Astrocyte (in vitro differentiated cells and primary cell): Measurements from ENCODE around the gene SMIM5. TPM values are rescaled to one million over a fixed set of nuclear protein-coding genes. Genes with fewer than 3 reads are reported as not detected.

Experiments
- DNase-seq: peaks from one replicate; pipeline ENCODE4 v3.0.0-alpha.2; 2010; ENCODE audit warnings: low read depth
- FAIRE-seq: peaks from 2 replicates; lab custom pipeline; 2011; peaks lifted over from hg19 to GRCh38; lab: Jason Lieb, UNC
- H2AFZ ChIP-seq: 2 replicates; pipeline ENCODE4 v1.6.0; 2012; ENCODE audit warnings: low read depth, low read length, inconsistent platforms
- H3K27ac ChIP-seq: 2 replicates; pipeline ENCODE4 v1.5.1; 2011; ENCODE audit warnings: low read depth, low read length, inconsistent platforms
- H3K27me3 ChIP-seq: 2 replicates; pipeline ENCODE4 v1.6.0; 2011; ENCODE audit warnings: low read length, inconsistent platforms; ENCODE audit not compliant: insufficient read depth
- H3K36me3 ChIP-seq: 2 replicates; pipeline ENCODE4 v1.5.1; 2011; ENCODE audit warnings: low read length, inconsistent platforms; ENCODE audit not compliant: insufficient read depth
- H3K4me1 ChIP-seq: 2 replicates; pipeline ENCODE4 v1.5.1; 2011; ENCODE audit warnings: low read length, inconsistent platforms; ENCODE audit not compliant: insufficient read depth
- H3K4me2 ChIP-seq: 2 replicates; pipeline ENCODE4 v1.6.0; 2012; ENCODE audit warnings: low read length, inconsistent platforms
- H3K4me3 ChIP-seq: 2 replicates; pipeline ENCODE4 v1.5.1; 2011; ENCODE audit warnings: low read depth, mild to moderate bottlenecking, low read length, inconsistent platforms; ENCODE audit not compliant: insufficient read depth
- H3K79me2 ChIP-seq: 2 replicates; pipeline ENCODE4 v1.6.0; 2012; ENCODE audit warnings: mild to moderate bottlenecking, low read length, inconsistent platforms; ENCODE audit not compliant: insufficient read depth
- H3K9ac ChIP-seq: 2 replicates; pipeline ENCODE4 v1.6.0; 2012; ENCODE audit warnings: mild to moderate bottlenecking, low read length, inconsistent platforms
- H3K9me3 ChIP-seq: 2 replicates; pipeline ENCODE4 v1.5.1; 2012; ENCODE audit warnings: low read depth, mild to moderate bottlenecking, low read length, inconsistent platforms; ENCODE audit not compliant: insufficient read depth
- H4K20me1 ChIP-seq: 2 replicates; pipeline ENCODE4 v1.6.0; 2012; ENCODE audit warnings: low read length, inconsistent platforms; ENCODE audit not compliant: insufficient read depth
- H3K27ac Mint-ChIP-seq: one replicate; pipeline ENCODE4 v1.8.0; 2021; ENCODE audit warnings: mild to moderate bottlenecking, mixed read lengths; ENCODE audit not compliant: unreplicated experiment
- H3K27me3 Mint-ChIP-seq: one replicate; pipeline ENCODE4 v1.8.0; 2021; ENCODE audit warnings: low read depth, mixed read lengths; ENCODE audit not compliant: unreplicated experiment
- H3K36me3 Mint-ChIP-seq: one replicate; pipeline ENCODE4 v1.8.0; 2021; ENCODE audit warnings: low read depth, mixed read lengths; ENCODE audit not compliant: unreplicated experiment
- H3K4me1 Mint-ChIP-seq: one replicate; pipeline ENCODE4 v1.8.0; 2021; ENCODE audit warnings: low read depth, mixed read lengths; ENCODE audit not compliant: unreplicated experiment
- H3K4me3 Mint-ChIP-seq: one replicate; pipeline ENCODE4 v1.8.0; 2021; ENCODE audit warnings: mild to moderate bottlenecking, moderate library complexity, mixed read lengths; ENCODE audit not compliant: unreplicated experiment
- H3K9me3 Mint-ChIP-seq: one replicate; pipeline ENCODE4 v1.8.0; 2021; ENCODE audit warnings: mild to moderate bottlenecking, mixed read lengths; ENCODE audit not compliant: unreplicated experiment
- EZH2 ChIP-seq: IDR thresholded peaks from 2 replicates; pipeline ENCODE4 v1.6.1; 2012; ENCODE audit warnings: mild to moderate bottlenecking, low read length, inconsistent platforms; ENCODE audit not compliant: insufficient read depth
- total RNA-seq: library from RNA; stranded (reverse); gene quantifications from 2 replicates; pipeline ENCODE4 v1.2.1, GENCODE V29; 2021
- TF ChIP-seq, protein P1 (sequence below): IDR thresholded peaks from 2 replicates; pipeline ENCODE4 v1.5.1; 2011; ENCODE audit warnings: low read depth, mild to moderate bottlenecking, inconsistent platforms, low read length, moderate library complexity; ENCODE audit not compliant: insufficient read depth

SMIM5 gene
- total RNA-seq, 1 donor from 2014 or later, result 0.07 TPM

DNA sequence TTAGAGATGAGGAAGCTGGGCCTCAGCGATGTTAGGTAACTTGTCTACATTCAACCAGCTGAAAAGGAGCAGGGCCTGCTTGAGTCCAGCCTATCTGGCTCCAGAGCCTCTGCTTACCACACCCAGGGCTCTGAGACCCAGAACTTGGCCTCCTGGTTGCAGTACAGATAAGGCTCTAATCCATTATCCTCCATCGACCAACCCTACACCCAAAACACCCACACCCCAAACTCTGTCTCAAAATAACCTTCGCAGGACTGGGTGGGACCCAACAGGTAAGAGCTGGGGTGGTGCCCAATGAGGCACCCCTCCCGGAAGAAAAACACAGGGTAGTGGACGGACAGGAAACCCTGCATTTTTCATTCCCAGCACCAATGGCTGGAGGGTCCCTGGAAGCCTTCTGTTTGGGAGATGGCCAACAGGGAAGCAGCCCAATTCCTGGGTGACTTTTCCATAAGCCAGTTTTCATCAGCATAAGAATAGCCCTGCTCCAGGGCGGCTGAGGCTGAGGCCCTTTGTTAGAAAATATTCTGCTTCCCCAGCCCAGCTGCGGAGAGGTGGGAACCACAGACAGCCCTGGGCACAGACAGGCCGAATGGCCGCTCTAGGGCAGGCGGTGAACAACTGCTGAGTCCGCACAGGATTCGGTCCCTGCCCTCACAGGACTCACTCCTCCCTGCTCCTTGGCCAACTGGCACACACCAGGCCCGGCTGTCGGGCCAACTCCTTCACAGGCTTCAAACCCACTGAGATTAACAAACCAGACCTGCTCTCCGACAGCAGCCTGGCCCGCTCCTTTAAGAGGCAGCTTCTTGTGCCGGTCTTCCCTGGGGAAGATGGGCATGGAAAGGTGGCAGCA is 9.8 kb downstream of the SMIM5 start:
- no peak overlapping the region for H2AFZ ChIP-seq
- H3K27ac ChIP-seq, result no peak overlapping the region
- no peaks in the 10 kb centered on the region for H3K27me3 ChIP-seq
- Mint-ChIP-seq H3K27me3 (no peaks in the 10 kb centered on the region), H3K4me3 (no peak overlapping the region), H3K36me3 (peaks cover 14% of the 10 kb centered on the region), H3K9me3 (no peaks in the 10 kb centered on the region), H3K4me1 (peaks cover 12% of the 10 kb centered on the region), H3K27ac (no peak overlapping the region)
- TF ChIP-seq, protein P1, sequence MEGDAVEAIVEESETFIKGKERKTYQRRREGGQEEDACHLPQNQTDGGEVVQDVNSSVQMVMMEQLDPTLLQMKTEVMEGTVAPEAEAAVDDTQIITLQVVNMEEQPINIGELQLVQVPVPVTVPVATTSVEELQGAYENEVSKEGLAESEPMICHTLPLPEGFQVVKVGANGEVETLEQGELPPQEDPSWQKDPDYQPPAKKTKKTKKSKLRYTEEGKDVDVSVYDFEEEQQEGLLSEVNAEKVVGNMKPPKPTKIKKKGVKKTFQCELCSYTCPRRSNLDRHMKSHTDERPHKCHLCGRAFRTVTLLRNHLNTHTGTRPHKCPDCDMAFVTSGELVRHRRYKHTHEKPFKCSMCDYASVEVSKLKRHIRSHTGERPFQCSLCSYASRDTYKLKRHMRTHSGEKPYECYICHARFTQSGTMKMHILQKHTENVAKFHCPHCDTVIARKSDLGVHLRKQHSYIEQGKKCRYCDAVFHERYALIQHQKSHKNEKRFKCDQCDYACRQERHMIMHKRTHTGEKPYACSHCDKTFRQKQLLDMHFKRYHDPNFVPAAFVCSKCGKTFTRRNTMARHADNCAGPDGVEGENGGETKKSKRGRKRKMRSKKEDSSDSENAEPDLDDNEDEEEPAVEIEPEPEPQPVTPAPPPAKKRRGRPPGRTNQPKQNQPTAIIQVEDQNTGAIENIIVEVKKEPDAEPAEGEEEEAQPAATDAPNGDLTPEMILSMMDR, result no peak
- no peak for TF ChIP-seq EZH2
- no peak for FAIRE-seq
- no peak overlapping the region for H3K9ac ChIP-seq
- H3K9me3 ChIP-seq, result no peaks in the 10 kb centered on the region
- peaks cover 3% of the 10 kb centered on the region for H4K20me1 ChIP-seq
- H3K4me1 ChIP-seq, result peaks cover 8% of the 10 kb centered on the region
- H3K79me2 ChIP-seq, result no peaks in the 10 kb centered on the region
- no peak for DNase-seq
- no peaks in the 10 kb centered on the region for H3K36me3 ChIP-seq
- no peak overlapping the region for H3K4me2 ChIP-seq
- H3K4me3 ChIP-seq, result no peak overlapping the region

GRCh38 chr17:75643643-75644017 is 10.4 kb downstream of the SMIM5 start:
- H3K27ac ChIP-seq, result no peak overlapping the region
- H4K20me1 ChIP-seq, result peaks cover 3% of the 10 kb centered on the region
- no peaks in the 10 kb centered on the region for H3K9me3 ChIP-seq
- H3K27ac Mint-ChIP-seq, result no peak overlapping the region
- no peak overlapping the region for H3K4me3 Mint-ChIP-seq
- DNase-seq (no peak), FAIRE-seq (no peak)
- no peaks in the 10 kb centered on the region for H3K9me3 Mint-ChIP-seq
- H3K4me2 ChIP-seq, result no peak overlapping the region
- peaks cover 8% of the 10 kb centered on the region for H3K4me1 ChIP-seq
- H3K4me1 Mint-ChIP-seq, result peaks cover 12% of the 10 kb centered on the region
- H3K9ac ChIP-seq, result no peak overlapping the region
- no peak overlapping the region for H3K4me3 ChIP-seq
- H3K36me3 ChIP-seq, result no peaks in the 10 kb centered on the region
- no peak overlapping the region for H2AFZ ChIP-seq
- H3K27me3 ChIP-seq, result no peaks in the 10 kb centered on the region
- H3K36me3 Mint-ChIP-seq, result peaks cover 13% of the 10 kb centered on the region
- TF ChIP-seq, protein P1, result no peak
- TF ChIP-seq EZH2, result no peak
- H3K27me3 Mint-ChIP-seq, result no peaks in the 10 kb centered on the region
- H3K79me2 ChIP-seq, result no peaks in the 10 kb centered on the region

DNA sequence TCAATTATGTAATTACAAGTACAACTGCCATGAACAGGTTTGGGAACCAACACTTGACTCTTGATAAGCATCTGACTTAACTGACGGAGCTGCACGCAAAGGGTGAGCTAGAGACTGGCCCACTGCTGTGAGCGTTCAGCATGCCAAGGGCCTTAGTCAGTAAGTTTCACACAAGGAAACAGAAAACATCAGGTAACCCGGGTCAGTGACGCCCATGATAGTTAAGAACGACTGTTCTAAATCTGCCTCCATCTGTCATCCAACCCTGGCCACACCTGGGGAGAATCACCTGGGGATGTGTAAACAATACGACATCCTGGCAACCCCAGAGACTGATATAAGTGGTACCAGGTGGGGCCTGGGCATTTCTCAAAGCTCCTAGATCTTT is 12.3 kb downstream of the SMIM5 start:
- Histone ChIP-seq H3K79me2 (no peaks in the 10 kb centered on the region), H4K20me1 (peaks cover 3% of the 10 kb centered on the region), H3K9me3 (no peaks in the 10 kb centered on the region), H3K9ac (no peak overlapping the region), H3K36me3 (peaks cover 3% of the 10 kb centered on the region), H3K4me2 (no peak overlapping the region), H3K27me3 (no peaks in the 10 kb centered on the region), H3K4me3 (no peak overlapping the region), H3K4me1 (peaks cover 8% of the 10 kb centered on the region), H3K27ac (no peak overlapping the region), H2AFZ (no peak overlapping the region)
- Mint-ChIP-seq H3K4me1 (peaks cover 12% of the 10 kb centered on the region), H3K27ac (peak overlapping the region; percentile 90), H3K9me3 (no peaks in the 10 kb centered on the region), H3K27me3 (no peaks in the 10 kb centered on the region), H3K36me3 (peaks cover 16% of the 10 kb centered on the region), H3K4me3 (no peak overlapping the region)
- no peak for FAIRE-seq
- DNase-seq, result peak; percentile 56
- no peak for TF ChIP-seq EZH2
- TF ChIP-seq, protein P1, result no peak
